GM12864 (cell line): ENCODE measurements around the gene TESK1.

Experiments
- DNase-seq: peaks from one replicate; pipeline ENCODE4 v3.0.0-alpha.2; 2011; ENCODE audit warnings: low read depth
- H3K4me3 ChIP-seq: 2 replicates; pipeline ENCODE4 v1.5.1; 2011; ENCODE audit warnings: mild to moderate bottlenecking, low read depth, low read length, control low read depth
- TF ChIP-seq, protein P1 (sequence below): IDR thresholded peaks from 2 replicates; pipeline ENCODE4 v1.5.1; 2011; ENCODE audit warnings: low read depth, mild to moderate bottlenecking, moderate library complexity, low read length, control low read depth, inconsistent platforms; ENCODE audit errors: missing control alignments

TESK1 gene

DNA sequence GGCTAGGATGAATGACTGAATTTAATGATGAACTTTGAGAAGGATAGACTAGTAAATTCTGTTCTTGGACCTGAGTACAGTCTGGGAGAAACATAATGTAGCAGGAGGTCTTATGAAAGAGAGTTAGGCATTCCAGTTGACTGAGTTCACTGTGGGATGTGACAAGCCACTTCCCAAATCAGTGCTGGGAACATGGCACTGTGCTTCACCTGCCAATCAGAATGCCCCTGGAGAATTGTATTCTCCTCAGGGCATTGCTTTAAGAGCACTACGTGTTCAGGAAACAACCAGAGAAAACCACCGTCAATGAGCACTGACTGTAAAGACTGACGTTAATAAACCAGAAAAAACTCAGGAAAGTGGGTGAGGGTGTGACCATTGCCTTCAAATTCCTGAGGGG is 54.3 kb downstream of the TESK1 start:
- TF ChIP-seq, protein P1, sequence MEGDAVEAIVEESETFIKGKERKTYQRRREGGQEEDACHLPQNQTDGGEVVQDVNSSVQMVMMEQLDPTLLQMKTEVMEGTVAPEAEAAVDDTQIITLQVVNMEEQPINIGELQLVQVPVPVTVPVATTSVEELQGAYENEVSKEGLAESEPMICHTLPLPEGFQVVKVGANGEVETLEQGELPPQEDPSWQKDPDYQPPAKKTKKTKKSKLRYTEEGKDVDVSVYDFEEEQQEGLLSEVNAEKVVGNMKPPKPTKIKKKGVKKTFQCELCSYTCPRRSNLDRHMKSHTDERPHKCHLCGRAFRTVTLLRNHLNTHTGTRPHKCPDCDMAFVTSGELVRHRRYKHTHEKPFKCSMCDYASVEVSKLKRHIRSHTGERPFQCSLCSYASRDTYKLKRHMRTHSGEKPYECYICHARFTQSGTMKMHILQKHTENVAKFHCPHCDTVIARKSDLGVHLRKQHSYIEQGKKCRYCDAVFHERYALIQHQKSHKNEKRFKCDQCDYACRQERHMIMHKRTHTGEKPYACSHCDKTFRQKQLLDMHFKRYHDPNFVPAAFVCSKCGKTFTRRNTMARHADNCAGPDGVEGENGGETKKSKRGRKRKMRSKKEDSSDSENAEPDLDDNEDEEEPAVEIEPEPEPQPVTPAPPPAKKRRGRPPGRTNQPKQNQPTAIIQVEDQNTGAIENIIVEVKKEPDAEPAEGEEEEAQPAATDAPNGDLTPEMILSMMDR: no peak
- H3K4me3 ChIP-seq: peak overlapping the region; percentile 83
- no peak for DNase-seq
